ENCODE results near the gene MINPP1. TPM values are rescaled to one million over a fixed set of nuclear protein-coding genes. Genes with fewer than 3 reads are reported as not detected.

MINPP1 gene
- polyA plus RNA-seq, 4 donors: 40.4 to 50.2 (median 45.2) TPM

Other genes with a start within 250 kb of the MINPP1 start
- gene NUTM2D, start 147.1 kb upstream of the MINPP1 start, polyA plus RNA-seq (ENCODE audit: insufficient read length in 4 of 4): 10 to 100 TPM in 1 of 4 donors, 1 to 10 TPM in 3; 9.1 to 11.9 (median 9.8) TPM
- gene PAPSS2, start 155.0 kb downstream of the MINPP1 start, polyA plus RNA-seq (ENCODE audit: insufficient read length in 4 of 4): 10 to 100 TPM; 46.4 to 56.1 (median 51.5) TPM

All from right renal pelvis (tissue), 4 donors.